ENCODE results near the gene LGR5. TPM values are rescaled to one million over a fixed set of nuclear protein-coding genes. Genes with fewer than 3 reads are reported as not detected.
A peak's percentile ranks its signal among the peaks of the same experiment; 100 is the strongest.

Gene LGR5
- total RNA-seq, 1 donor from 2014 or later = not detected

- Histone ChIP-seq H3K36me3 (no peaks in the 10 kb centered on the region), H3K4me1 (no peaks in the 10 kb centered on the region), H3K27me3 (ENCODE audit: low read depth) (peaks cover 66% of the 10 kb centered on the region), H3K4me3 (peak overlapping the region; percentile 48), H3K9me3 (replicated peaks) (no peaks in the 10 kb centered on the region), H3K27ac (replicated peaks) (no peak overlapping the region)
- no peak for DNase-seq
- no peak for TF ChIP-seq CTCF (IDR thresholded peaks at IDR 0.05; ENCODE audit: borderline replicate concordance)
- intact Hi-C loops (cut with micrococcal nuclease) = no loop called here
Measured at GRCh38 chr12:71594214-71594948, 154.8 kb downstream of the LGR5 start.

GRCh38 chr12:71599210-71599609 lies 159.6 kb downstream of the LGR5 start:
- no peak for TF ChIP-seq CTCF (IDR thresholded peaks at IDR 0.05; ENCODE audit: borderline replicate concordance)
- H3K9me3 ChIP-seq (replicated peaks) = no peaks in the 10 kb centered on the region
- peaks cover 31% of the 10 kb centered on the region for H3K27me3 ChIP-seq (ENCODE audit: low read depth)
- H3K4me3 ChIP-seq = no peak overlapping the region
- intact Hi-C loops (cut with micrococcal nuclease) = no loop called here
- no peaks in the 10 kb centered on the region for H3K4me1 ChIP-seq
- H3K27ac ChIP-seq (replicated peaks) = no peak overlapping the region
- no peak for DNase-seq
- H3K36me3 ChIP-seq = no peaks in the 10 kb centered on the region

GRCh38 chr12:71601546-71601945 lies 161.9 kb downstream of the LGR5 start:
- Histone ChIP-seq H3K27ac (replicated peaks) (no peak overlapping the region), H3K27me3 (ENCODE audit: low read depth) (peaks cover 14% of the 10 kb centered on the region), H3K9me3 (replicated peaks) (no peaks in the 10 kb centered on the region), H3K36me3 (peaks cover 5% of the 10 kb centered on the region), H3K4me3 (no peak overlapping the region), H3K4me1 (no peaks in the 10 kb centered on the region)
- intact Hi-C loops (cut with micrococcal nuclease) = no loop called here
- no peak for TF ChIP-seq CTCF (IDR thresholded peaks at IDR 0.05; ENCODE audit: borderline replicate concordance)
- no peak for DNase-seq

GRCh38 chr12:71602761-71603577 lies 163.4 kb downstream of the LGR5 start:
- intact Hi-C loops (cut with micrococcal nuclease) = no loop called here
- DNase-seq = no peak
- Histone ChIP-seq H3K9me3 (replicated peaks) (no peaks in the 10 kb centered on the region), H3K27ac (replicated peaks) (no peak overlapping the region), H3K4me3 (no peak overlapping the region), H3K27me3 (ENCODE audit: low read depth) (peaks cover under 1% of the 10 kb centered on the region), H3K36me3 (peaks cover 18% of the 10 kb centered on the region), H3K4me1 (no peaks in the 10 kb centered on the region)
- TF ChIP-seq CTCF (IDR thresholded peaks at IDR 0.05; ENCODE audit: borderline replicate concordance) = no peak

GRCh38 chr12:71605039-71605438 lies 165.4 kb downstream of the LGR5 start:
- no peaks in the 10 kb centered on the region for H3K4me1 ChIP-seq
- H3K27me3 ChIP-seq (ENCODE audit: low read depth) = no peaks in the 10 kb centered on the region
- H3K36me3 ChIP-seq = peaks cover 38% of the 10 kb centered on the region
- H3K27ac ChIP-seq (replicated peaks) = no peak overlapping the region
- intact Hi-C loops (cut with micrococcal nuclease) = no loop called here
- no peak for DNase-seq
- no peak overlapping the region for H3K4me3 ChIP-seq
- H3K9me3 ChIP-seq (replicated peaks) = no peaks in the 10 kb centered on the region
- TF ChIP-seq CTCF (IDR thresholded peaks at IDR 0.05; ENCODE audit: borderline replicate concordance) = no peak
